ENCODE measurements around the gene NCKAP5.
"Not testable (repeated sequence)": the region's sequence is repeated elsewhere in the genome, so short reads cannot be mapped to it uniquely, and the experiment has no call there.

NCKAP5 gene

GRCh38 chr2:133519677-133520076, 48.6 kb downstream of the NCKAP5 start:
- not testable (repeated sequence) for H3K27ac ChIP-seq (ENCODE audit: low read depth, low read length); H2BK15ac ChIP-seq (replicated peaks; ENCODE audit: low read depth); H3K23ac ChIP-seq (ENCODE audit: low read length); H2BK120ac ChIP-seq (ENCODE audit: low read depth, low read length); H2BK5ac ChIP-seq (ENCODE audit: low read length); H3K18ac ChIP-seq (ENCODE audit: low read length); H4K8ac ChIP-seq (ENCODE audit: low read depth, low read length); H3K27me3 ChIP-seq (ENCODE audit: insufficient read depth, low read length, poor library complexity); H3K9ac ChIP-seq (ENCODE audit: low read length); H3K4ac ChIP-seq (ENCODE audit: low read depth, low read length); H3K4me3 ChIP-seq (ENCODE audit: low read length); H3K4me2 ChIP-seq (ENCODE audit: low read length); H3K4me1 ChIP-seq (ENCODE audit: control insufficient read depth, low read depth, low read length); H3K36me3 ChIP-seq (ENCODE audit: control insufficient read depth, insufficient read depth, low read length); H3K79me2 ChIP-seq (ENCODE audit: control insufficient read depth, insufficient read depth, low read length); H3K79me1 ChIP-seq (ENCODE audit: low read length); DNase-seq; H3K56ac ChIP-seq (ENCODE audit: low read length); H4K5ac ChIP-seq (ENCODE audit: low read length); H2AK5ac ChIP-seq (ENCODE audit: low read length)
- no CpG with 5 or more reads among the region's 7 CpGs for WGBS (ENCODE audit: extremely low coverage, insufficient coverage, low lambda C conversion rate)

GRCh38 chr2:133518700-133519344, 49.4 kb downstream of the NCKAP5 start:
- H2BK5ac ChIP-seq (ENCODE audit: low read length), result no peak overlapping the region
- H3K4me1 ChIP-seq (ENCODE audit: control insufficient read depth, low read depth, low read length), result no peaks in the 10 kb centered on the region
- no peak overlapping the region for H3K27ac ChIP-seq (ENCODE audit: low read depth, low read length)
- no peaks in the 10 kb centered on the region for H3K36me3 ChIP-seq (ENCODE audit: control insufficient read depth, insufficient read depth, low read length)
- no peak overlapping the region for H2BK15ac ChIP-seq (replicated peaks; ENCODE audit: low read depth)
- no peak overlapping the region for H3K23ac ChIP-seq (ENCODE audit: low read length)
- no peak overlapping the region for H4K5ac ChIP-seq (ENCODE audit: low read length)
- no peak overlapping the region for H2BK120ac ChIP-seq (ENCODE audit: low read depth, low read length)
- H3K18ac ChIP-seq (ENCODE audit: low read length), result no peak overlapping the region
- H3K4ac ChIP-seq (ENCODE audit: low read depth, low read length), result no peak overlapping the region
- H2AK5ac ChIP-seq (ENCODE audit: low read length), result no peak overlapping the region
- H3K79me1 ChIP-seq (ENCODE audit: low read length), result no peaks in the 10 kb centered on the region
- H3K9ac ChIP-seq (ENCODE audit: low read length), result no peak overlapping the region
- H3K79me2 ChIP-seq (ENCODE audit: control insufficient read depth, insufficient read depth, low read length), result no peaks in the 10 kb centered on the region
- H3K4me3 ChIP-seq (ENCODE audit: low read length), result no peak overlapping the region
- no peak overlapping the region for H3K56ac ChIP-seq (ENCODE audit: low read length)
- DNase-seq, result no peak
- H4K8ac ChIP-seq (ENCODE audit: low read depth, low read length), result no peak overlapping the region
- H3K27me3 ChIP-seq (ENCODE audit: insufficient read depth, low read length, poor library complexity), result no peaks in the 10 kb centered on the region
- no peak overlapping the region for H3K4me2 ChIP-seq (ENCODE audit: low read length)

DNA sequence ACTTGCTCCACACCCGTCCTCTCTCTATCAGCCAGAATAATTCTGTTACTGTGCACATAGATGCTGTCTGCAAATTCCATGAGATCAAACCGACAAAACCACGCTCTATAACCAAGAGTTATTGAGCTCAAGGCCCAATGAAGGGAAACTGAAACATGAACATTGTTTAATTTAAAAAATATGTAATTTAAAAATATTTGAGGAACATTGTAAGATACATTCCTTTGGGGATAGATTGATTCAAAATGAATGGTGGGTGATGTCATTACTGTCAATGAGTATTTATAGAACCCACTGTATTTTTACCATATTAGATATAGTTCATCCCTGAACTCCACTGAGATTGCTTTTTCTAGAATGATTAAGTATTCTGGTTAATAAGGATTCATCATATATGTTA, 50.4 kb downstream of the NCKAP5 start:
- no peaks in the 10 kb centered on the region for H3K27me3 ChIP-seq (ENCODE audit: insufficient read depth, low read length, poor library complexity)
- no CpG with 5 or more reads among the region's 3 CpGs for whole genome bisulfite sequencing (ENCODE audit: extremely low coverage, insufficient coverage, low lambda C conversion rate)
- no peak overlapping the region for H4K5ac ChIP-seq (ENCODE audit: low read length)
- H3K4me1 ChIP-seq (ENCODE audit: control insufficient read depth, low read depth, low read length), result no peaks in the 10 kb centered on the region
- no peak for DNase-seq
- no peaks in the 10 kb centered on the region for H3K79me1 ChIP-seq (ENCODE audit: low read length)
- H2BK5ac ChIP-seq (ENCODE audit: low read length), result no peak overlapping the region
- H3K27ac ChIP-seq (ENCODE audit: low read depth, low read length), result no peak overlapping the region
- H3K36me3 ChIP-seq (ENCODE audit: control insufficient read depth, insufficient read depth, low read length), result no peaks in the 10 kb centered on the region
- H3K79me2 ChIP-seq (ENCODE audit: control insufficient read depth, insufficient read depth, low read length), result no peaks in the 10 kb centered on the region
- H3K23ac ChIP-seq (ENCODE audit: low read length), result no peak overlapping the region
- H3K9ac ChIP-seq (ENCODE audit: low read length), result no peak overlapping the region
- no peak overlapping the region for H3K4me2 ChIP-seq (ENCODE audit: low read length)
- no peak overlapping the region for H3K4me3 ChIP-seq (ENCODE audit: low read length)
- no peak overlapping the region for H4K8ac ChIP-seq (ENCODE audit: low read depth, low read length)
- H2AK5ac ChIP-seq (ENCODE audit: low read length), result no peak overlapping the region
- no peak overlapping the region for H3K18ac ChIP-seq (ENCODE audit: low read length)
- no peak overlapping the region for H3K56ac ChIP-seq (ENCODE audit: low read length)
- H2BK120ac ChIP-seq (ENCODE audit: low read depth, low read length), result no peak overlapping the region
- H2BK15ac ChIP-seq (replicated peaks; ENCODE audit: low read depth), result no peak overlapping the region
- no peak overlapping the region for H3K4ac ChIP-seq (ENCODE audit: low read depth, low read length)

DNA sequence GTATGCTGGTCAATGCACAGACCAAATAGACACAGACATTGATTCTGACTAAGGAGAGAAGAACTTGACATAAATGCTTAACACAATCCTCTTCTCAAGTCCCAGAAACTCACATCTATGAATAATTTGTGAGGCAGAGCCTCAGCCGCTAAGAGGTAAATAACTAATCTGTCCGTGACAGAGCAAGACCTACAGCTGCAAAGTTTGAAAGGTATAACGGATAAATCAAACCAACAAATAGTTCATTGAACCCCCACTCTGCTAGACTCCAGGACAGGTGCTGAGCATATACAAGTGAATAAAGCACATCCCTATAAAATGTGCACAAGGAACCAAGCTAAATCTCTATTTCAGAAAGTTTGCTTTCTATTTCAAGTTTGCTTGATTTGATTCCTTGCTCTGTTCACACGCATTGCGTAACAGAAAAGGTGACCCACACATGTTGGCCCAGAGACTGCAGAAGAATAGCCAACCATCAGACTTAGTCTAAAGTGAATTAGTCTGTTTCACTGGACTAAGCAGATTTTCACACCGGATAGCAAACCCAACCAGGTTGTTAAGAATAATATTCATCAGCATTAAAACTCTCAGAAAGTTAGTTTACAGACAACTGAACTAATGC, 51.7 kb downstream of the NCKAP5 start:
- no peak overlapping the region for H3K4ac ChIP-seq (ENCODE audit: low read depth, low read length)
- no peaks in the 10 kb centered on the region for H3K36me3 ChIP-seq (ENCODE audit: control insufficient read depth, insufficient read depth, low read length)
- no peak overlapping the region for H3K18ac ChIP-seq (ENCODE audit: low read length)
- no peaks in the 10 kb centered on the region for H3K79me1 ChIP-seq (ENCODE audit: low read length)
- no peak overlapping the region for H3K56ac ChIP-seq (ENCODE audit: low read length)
- no peak overlapping the region for H3K4me2 ChIP-seq (ENCODE audit: low read length)
- no peak overlapping the region for H3K27ac ChIP-seq (ENCODE audit: low read depth, low read length)
- H3K27me3 ChIP-seq (ENCODE audit: insufficient read depth, low read length, poor library complexity), result no peaks in the 10 kb centered on the region
- no peak overlapping the region for H3K23ac ChIP-seq (ENCODE audit: low read length)
- no CpG with 5 or more reads among the region's 6 CpGs for WGBS (ENCODE audit: extremely low coverage, insufficient coverage, low lambda C conversion rate)
- no peak overlapping the region for H4K5ac ChIP-seq (ENCODE audit: low read length)
- no peak overlapping the region for H2BK15ac ChIP-seq (replicated peaks; ENCODE audit: low read depth)
- no peak overlapping the region for H2AK5ac ChIP-seq (ENCODE audit: low read length)
- H3K4me3 ChIP-seq (ENCODE audit: low read length), result no peak overlapping the region
- no peaks in the 10 kb centered on the region for H3K79me2 ChIP-seq (ENCODE audit: control insufficient read depth, insufficient read depth, low read length)
- H3K9ac ChIP-seq (ENCODE audit: low read length), result no peak overlapping the region
- no peak for DNase-seq
- no peak overlapping the region for H4K8ac ChIP-seq (ENCODE audit: low read depth, low read length)
- H3K4me1 ChIP-seq (ENCODE audit: control insufficient read depth, low read depth, low read length), result no peaks in the 10 kb centered on the region
- H2BK120ac ChIP-seq (ENCODE audit: low read depth, low read length), result no peak overlapping the region
- H2BK5ac ChIP-seq (ENCODE audit: low read length), result no peak overlapping the region

DNA sequence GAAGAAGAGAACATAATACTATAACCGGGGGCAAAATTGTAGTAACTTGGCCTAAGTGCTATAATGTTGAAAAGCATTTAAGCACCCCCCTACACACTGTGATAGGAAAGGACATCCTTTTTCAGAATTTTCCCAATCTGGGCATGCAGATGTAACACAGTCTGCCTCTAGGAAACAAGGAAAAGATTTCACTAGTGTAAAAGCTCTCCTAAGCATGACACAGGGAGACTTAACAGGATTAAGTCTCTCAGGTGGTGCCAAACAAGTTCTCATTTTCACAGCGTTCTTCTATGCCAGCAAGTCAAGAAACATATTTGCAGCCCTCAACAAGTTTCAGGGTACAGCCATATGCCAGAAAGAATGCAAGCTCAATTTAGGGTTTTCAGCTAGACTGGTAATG, 53.0 kb downstream of the NCKAP5 start:
- Histone ChIP-seq H3K4me2 (ENCODE audit: low read length) (no peak overlapping the region), H3K27me3 (ENCODE audit: insufficient read depth, low read length, poor library complexity) (no peaks in the 10 kb centered on the region), H3K18ac (ENCODE audit: low read length) (no peak overlapping the region), H3K4me1 (ENCODE audit: control insufficient read depth, low read depth, low read length) (no peaks in the 10 kb centered on the region), H3K23ac (ENCODE audit: low read length) (no peak overlapping the region), H3K4ac (ENCODE audit: low read depth, low read length) (no peak overlapping the region), H3K36me3 (ENCODE audit: control insufficient read depth, insufficient read depth, low read length) (no peaks in the 10 kb centered on the region), H3K27ac (ENCODE audit: low read depth, low read length) (no peak overlapping the region), H3K4me3 (ENCODE audit: low read length) (no peak overlapping the region), H3K9ac (ENCODE audit: low read length) (no peak overlapping the region), H2AK5ac (ENCODE audit: low read length) (no peak overlapping the region), H3K56ac (ENCODE audit: low read length) (no peak overlapping the region), H3K79me1 (ENCODE audit: low read length) (no peaks in the 10 kb centered on the region), H2BK120ac (ENCODE audit: low read depth, low read length) (no peak overlapping the region), H3K79me2 (ENCODE audit: control insufficient read depth, insufficient read depth, low read length) (no peaks in the 10 kb centered on the region), H2BK5ac (ENCODE audit: low read length) (no peak overlapping the region), H2BK15ac (replicated peaks; ENCODE audit: low read depth) (no peak overlapping the region), H4K8ac (ENCODE audit: low read depth, low read length) (no peak overlapping the region), H4K5ac (ENCODE audit: low read length) (no peak overlapping the region)
- DNase-seq, result no peak
- WGBS (ENCODE audit: extremely low coverage, insufficient coverage, low lambda C conversion rate), result no CpG with 5 or more reads among the region's 2 CpGs

DNA sequence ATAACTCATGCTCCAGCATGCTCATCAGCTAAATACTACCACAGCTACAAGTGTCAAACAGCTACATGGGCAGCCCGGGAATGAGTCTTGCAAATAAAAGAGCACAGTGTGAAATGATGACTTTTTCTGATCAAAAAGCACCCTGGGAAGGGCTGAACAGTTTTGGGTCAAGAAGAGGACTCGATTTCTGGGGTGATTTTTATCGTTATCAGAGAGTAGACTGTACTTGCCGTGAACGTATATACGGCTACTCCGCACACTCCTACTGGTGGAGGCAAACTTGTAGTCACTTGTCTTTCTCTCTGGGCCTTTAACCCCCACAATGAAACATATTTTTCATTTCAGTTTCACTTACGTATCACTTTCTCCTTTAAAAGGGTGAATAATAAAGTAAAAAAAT, 54.4 kb downstream of the NCKAP5 start:
- no peak overlapping the region for H4K8ac ChIP-seq (ENCODE audit: low read depth, low read length)
- no peaks in the 10 kb centered on the region for H3K36me3 ChIP-seq (ENCODE audit: control insufficient read depth, insufficient read depth, low read length)
- no peak overlapping the region for H3K23ac ChIP-seq (ENCODE audit: low read length)
- H3K9ac ChIP-seq (ENCODE audit: low read length), result no peak overlapping the region
- H3K79me2 ChIP-seq (ENCODE audit: control insufficient read depth, insufficient read depth, low read length), result no peaks in the 10 kb centered on the region
- no peak overlapping the region for H3K18ac ChIP-seq (ENCODE audit: low read length)
- no peak overlapping the region for H2BK5ac ChIP-seq (ENCODE audit: low read length)
- no CpG with 5 or more reads among the region's 8 CpGs for WGBS (ENCODE audit: extremely low coverage, insufficient coverage, low lambda C conversion rate)
- H3K4ac ChIP-seq (ENCODE audit: low read depth, low read length), result no peak overlapping the region
- no peak overlapping the region for H2BK15ac ChIP-seq (replicated peaks; ENCODE audit: low read depth)
- no peak for DNase-seq
- H4K5ac ChIP-seq (ENCODE audit: low read length), result no peak overlapping the region
- no peaks in the 10 kb centered on the region for H3K79me1 ChIP-seq (ENCODE audit: low read length)
- no peak overlapping the region for H2AK5ac ChIP-seq (ENCODE audit: low read length)
- H3K27me3 ChIP-seq (ENCODE audit: insufficient read depth, low read length, poor library complexity), result no peaks in the 10 kb centered on the region
- H3K56ac ChIP-seq (ENCODE audit: low read length), result no peak overlapping the region
- no peak overlapping the region for H3K4me2 ChIP-seq (ENCODE audit: low read length)
- no peak overlapping the region for H2BK120ac ChIP-seq (ENCODE audit: low read depth, low read length)
- H3K4me3 ChIP-seq (ENCODE audit: low read length), result no peak overlapping the region
- H3K27ac ChIP-seq (ENCODE audit: low read depth, low read length), result no peak overlapping the region
- H3K4me1 ChIP-seq (ENCODE audit: control insufficient read depth, low read depth, low read length), result no peaks in the 10 kb centered on the region
